SIG-M5 (cell line): ENCODE data around the gene SHISA2.

ENCODE experiments used
- DNase-seq: peaks from one replicate; lab custom pipeline; 2025; lab: John Stamatoyannopoulos, UW

Gene SHISA2

DNA sequence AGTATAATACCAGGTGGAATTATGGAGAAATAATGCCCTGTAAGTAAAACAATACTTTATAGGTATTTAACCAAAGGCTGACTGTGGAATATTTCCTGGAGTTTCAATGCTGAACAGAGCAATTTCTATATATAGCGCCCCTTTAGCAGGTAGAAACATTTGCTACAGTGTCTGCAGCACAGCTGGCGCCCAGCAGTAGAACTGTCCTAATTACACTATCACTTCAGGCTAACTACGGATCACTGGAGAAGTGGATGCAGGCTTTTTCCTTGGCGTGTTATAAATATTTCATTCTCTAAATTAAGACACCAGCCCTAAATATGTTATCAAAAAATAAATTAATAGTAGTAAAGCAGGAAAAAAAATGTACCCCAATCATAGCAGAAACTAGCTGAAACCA lies 3.1 kb downstream of the SHISA2 start:
- DNase-seq = no peak

DNA sequence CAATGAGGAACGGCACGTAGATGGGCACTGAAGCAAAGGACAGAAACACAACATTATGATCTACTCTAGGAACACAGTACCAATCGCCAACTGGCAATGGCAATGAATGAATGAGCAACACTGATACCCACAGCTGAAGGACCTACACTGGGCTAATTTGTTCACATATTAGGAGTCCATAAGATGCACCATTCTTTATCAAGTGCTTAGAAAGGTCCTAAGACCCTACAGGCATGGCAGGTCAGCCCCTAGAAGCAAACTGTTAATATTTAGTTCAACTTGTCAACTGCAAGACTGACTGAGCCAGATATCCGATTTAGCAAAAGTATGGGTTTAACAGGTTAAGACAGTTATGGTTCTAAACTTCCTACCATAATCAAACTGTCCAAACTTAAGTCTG lies 4.8 kb downstream of the SHISA2 start:
- DNase-seq = no peak

DNA sequence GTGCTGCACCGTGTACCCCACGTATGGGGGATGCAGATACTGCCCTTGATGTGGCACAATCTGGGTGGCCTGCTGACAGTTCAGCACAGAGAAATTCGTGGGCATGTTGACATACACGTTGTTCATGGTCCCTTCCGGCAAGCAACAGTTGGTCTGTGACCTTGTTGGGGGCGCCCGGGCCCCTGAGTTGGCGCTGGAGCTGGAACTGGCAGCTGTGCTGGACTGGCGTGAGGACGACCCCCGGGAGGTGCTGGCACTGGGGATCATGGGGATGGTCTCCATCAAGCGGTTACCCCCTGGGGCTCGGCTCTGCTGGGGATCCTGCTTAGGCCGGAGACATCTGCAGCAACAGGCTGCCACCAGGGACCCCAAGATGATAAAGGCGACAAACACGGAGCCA lies 5.2 kb downstream of the SHISA2 start:
- no peak for DNase-seq

DNA sequence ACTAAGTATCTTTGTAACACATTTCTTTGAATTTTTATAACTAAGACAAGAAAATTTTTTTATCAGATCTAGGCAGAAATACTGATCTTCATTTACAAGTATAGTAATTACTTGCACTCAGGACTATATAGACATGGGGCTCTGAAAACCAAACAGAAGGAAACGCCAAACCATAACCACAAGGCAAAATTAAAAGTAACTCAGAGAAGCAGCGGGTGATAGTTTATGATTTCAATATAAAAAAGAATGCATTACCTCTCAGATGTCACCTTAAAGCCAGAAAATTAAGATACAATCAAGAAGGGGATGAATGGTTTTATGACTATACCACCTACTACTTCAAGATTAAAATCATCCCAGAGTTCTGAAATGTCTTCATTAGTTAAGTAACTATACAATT lies 6.7 kb downstream of the SHISA2 start:
- DNase-seq = no peak

DNA sequence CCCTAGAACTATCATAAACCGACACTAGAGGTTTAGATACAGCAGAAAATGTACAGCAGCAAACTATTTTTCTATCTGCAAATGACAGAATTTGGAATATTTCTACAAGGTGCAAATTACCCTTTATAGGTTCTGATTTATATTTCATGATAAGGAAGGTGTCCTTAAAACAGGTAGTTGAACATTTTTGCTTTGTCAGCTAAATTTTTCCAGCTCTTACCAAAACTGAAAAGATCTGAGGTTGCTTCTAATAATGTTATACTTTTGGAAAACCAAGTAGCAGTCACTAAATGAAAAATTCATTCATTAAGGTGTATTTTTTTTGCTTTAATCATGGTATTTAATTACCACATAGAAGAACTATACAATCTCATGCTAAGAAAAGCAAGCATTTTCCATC lies 9.0 kb downstream of the SHISA2 start:
- no peak for DNase-seq

DNA sequence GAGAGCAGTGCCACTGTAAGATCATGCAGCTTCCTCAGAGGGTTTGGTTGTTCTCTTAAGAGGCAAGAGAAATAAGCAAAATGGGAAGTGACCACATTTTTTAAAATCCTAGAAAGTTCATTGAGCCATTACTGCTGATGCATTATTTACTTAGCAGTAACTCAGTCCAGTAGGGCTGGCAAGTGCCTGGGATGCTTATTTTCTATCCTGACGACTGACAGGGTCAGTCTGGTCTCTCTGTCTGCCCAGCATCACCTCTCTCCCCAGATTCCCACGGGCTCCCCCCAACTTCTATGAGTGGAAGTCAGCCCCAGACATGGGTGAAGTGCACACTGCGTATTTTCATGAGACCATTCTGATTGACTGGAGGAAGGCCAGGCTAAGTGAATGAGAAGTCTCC lies 10.4 kb downstream of the SHISA2 start:
- no peak for DNase-seq

DNA sequence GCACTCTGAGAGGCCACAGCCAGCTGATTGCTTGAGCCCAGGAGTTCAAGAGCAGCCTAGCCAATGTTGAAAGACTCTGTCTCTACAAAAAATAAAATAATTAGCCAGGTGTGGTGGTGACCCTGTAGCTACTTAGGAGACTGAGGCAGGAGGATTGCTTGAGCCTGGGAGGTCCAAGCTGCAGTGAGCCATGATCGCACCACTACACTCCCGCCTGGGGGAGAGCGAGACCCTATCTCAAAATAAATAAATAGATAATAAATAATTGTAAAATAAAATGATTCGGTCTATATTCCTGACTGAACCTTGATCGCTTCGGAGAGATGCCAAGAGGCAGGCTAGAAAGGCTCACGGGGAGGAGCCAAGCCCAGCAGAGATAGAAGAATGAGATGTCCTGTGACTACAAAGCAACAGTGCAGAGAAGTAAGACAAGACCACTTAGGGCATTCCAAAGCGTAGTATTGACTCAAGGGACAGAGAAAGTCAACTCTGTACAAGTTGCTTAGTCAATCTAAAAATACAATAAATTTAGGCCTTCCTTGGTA lies 12.8 kb downstream of the SHISA2 start:
- DNase-seq = no peak

DNA sequence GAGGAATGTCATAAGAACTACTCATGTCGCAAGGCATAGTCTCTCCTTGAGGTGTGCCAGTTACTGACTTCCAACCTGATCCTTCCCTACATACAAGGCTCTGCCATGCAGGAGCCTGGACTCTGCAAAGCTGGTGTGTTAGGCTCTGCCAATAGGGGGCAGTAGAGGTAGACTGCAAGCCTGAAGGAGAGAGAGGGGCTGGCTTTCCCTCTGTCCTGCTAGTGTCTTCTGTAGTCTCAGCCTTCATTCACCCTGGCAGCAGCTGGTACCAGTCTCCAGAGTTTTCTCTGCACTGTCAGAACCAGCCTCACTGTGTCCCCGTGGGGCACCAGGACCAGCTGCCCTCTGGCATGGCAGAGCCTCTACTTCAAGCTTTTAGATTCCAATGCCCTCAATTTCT lies 14.5 kb downstream of the SHISA2 start:
- DNase-seq = no peak

DNA sequence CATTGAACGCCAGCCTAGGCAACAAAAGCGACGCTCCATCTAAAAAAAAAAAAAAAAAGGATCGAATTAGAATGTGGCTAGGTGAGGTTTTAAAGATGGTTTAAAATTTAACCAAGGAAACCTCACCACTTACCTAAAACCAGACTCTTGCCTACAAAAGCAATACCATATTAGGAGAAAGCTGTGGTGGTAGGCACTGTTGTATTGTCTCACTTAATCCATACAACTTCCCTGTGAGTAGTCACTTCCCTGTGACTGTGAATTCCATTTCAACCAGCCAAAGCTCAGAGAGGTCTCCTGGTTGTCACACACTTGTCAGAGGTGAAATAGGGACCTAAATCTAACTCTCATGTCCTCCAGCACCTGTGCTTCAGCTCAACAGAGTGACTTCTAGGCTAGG lies 15.4 kb downstream of the SHISA2 start:
- no peak for DNase-seq

DNA sequence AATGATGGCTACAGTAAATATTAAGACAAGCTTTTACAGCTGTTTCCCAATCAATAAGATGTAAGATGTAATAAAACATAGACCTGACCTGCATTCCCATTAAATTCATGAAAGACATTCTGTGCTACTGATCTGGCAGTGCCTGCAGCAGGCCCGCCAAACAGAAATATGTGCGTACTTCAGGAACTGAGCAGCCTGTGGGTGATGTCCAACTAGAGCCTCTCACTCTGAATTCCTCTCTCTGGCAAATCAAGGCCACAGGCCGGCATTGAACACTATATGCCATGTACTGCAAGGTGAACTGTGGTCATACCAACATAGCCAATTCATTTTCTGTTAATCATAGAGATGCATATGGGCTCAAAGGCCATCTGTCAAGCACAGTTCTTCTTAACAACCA lies 17.8 kb downstream of the SHISA2 start:
- no peak for DNase-seq

DNA sequence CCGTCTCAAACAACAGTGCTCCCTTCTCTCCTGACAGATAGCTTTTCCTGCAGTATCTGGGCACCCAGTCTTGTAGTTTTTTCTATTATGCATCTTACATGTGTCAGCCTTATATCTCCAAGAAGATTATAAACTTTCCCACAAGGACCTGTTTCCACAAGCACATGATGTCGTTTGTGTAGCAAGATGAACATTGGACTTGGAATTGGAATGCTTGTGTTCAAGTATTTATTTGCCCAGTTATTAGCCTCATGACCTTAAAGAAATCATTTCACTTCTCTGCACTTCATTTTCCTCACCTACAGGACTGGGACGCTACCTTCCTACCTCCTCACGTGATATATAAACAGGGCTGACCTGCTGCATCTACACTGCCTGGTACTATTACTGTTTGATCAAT lies 21.5 kb downstream of the SHISA2 start:
- no peak for DNase-seq

DNA sequence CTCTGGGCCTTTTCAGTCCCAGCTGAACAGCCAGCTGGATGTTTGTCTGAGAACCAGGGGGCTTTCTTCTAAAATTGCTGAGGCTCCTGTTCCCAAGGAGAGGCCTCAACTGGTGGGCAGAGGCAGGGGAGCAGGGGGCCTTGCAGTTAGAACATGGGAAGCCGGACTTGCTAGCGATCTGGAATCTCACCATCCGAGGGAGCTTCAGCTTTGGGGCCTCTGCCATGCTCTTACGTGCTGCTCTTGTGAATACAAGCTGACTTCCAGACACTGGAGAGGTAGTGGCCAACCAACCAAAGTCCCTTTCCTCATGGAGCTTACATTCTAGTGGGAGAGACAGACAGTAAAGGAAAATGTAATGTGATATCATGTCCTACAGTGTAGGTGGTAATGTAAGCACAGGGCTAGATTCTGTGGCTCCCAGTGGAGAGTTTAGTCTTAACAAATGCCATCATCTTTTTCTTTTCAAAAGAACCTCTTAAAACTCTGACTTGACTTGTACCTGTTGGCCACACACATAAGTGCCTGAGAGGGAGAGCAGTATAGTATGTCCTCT lies 22.2 kb downstream of the SHISA2 start:
- DNase-seq = no peak

DNA sequence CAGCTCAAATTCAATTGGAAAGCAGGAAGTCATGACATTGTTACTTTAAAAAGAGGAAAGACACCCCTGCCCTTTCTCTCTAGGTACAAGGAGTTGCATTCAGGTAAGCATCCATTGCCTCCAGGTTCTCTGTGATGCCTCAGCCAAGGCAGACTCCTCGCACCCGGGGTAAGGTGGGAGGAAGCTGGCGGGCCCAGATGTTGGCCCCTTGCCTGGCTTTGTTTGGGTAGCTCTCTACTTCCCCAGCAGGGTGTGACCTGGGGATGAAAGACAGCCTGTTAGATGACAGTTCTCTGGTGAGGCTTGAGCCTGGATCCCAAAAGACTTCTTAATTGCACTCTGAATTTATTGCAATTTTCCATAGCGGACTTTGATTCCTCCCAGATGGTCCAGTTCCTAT lies 25.6 kb downstream of the SHISA2 start:
- DNase-seq = no peak

DNA sequence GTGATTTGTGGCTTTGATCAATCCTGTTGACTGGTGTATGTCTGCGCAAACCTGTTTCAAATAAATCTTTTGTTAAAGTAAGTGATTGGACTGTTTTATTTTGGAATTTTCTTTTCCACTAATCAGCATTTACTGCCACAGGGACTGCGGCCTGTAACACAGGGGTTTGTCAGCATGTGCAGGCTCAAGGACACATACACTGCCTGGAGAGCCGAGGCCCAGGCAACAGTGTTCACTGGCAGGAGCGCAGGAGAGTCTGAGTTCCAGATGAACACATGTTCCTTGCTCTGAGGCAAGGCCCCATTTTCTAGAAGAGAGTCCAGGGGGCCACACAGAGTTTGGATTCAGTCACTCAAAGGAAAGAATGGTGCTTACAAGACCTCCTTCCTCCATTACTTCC lies 26.0 kb downstream of the SHISA2 start:
- DNase-seq = no peak

DNA sequence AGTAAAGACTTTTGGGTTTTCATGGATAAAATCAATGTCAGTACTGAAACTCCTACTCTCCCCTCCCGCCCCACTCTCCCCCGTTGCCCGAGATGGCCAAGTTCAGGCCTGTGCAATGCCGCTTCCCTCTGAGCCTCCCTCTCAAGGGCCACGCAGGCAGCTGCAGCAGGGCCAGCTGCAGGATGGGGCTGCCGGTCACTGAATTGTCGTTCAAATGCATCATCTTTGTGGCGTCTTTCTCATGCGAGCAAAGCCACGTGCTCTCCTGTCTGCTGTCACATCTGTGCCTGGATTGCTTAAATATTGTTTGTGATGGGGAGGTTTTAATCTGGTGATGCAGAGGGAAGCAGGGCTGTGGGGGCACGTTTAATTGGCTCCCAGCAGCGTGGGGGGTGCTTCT lies 26.6 kb downstream of the SHISA2 start:
- DNase-seq = no peak

DNA sequence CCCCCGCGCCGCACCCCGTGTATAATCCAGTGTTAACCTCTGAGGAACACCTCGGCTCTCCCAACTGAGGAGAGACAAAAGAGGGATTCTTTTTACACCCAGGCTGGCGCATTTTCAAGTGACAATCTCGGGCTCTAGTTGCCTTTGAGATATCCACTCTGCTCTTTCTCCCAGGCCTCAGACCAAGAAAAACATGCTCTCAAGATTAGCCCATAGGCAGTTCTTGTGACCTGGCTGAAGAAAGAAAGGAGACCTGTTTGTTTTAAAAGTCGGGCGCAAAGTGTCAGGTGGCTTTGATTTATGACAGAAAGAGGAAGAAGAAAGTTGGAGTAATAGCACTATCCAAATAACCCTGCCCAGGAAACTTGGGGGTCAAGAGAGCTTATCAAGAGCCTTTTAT lies 27.3 kb downstream of the SHISA2 start:
- no peak for DNase-seq

DNA sequence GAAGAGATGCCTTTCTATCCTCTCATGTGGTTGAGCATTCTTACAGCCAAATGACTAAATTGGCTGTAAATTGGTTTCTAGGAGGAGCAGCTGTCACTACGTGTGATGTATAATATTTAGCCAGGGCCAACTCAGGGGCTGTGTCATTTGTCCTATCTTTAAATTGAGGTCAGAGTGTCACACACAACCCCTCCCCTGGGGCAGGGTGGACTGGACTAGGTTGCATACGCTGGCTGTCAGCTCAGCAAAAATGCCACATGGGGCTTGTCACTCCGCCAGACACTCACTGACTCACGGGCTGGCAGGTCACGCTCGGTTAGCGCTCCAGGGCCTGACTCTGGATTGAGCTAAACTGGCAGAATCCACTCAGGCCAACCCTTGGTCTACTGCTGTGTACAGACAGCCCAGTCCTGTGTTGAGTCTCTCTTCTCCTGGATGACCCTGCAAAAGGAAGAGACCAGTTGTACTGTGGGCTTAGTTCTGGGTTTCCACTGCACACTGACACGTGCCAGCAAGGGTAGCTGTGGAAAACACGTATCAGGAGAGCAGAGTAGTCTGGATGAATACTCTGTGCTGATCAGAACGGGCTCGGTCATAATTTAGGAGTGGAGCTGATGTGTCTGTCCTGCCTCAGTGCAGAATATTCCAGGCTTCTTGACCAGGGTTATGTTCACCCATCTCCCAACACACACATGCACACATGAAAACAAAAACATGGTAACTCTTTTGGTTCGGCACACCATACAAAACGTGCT lies 29.1 kb downstream of the SHISA2 start:
- DNase-seq = no peak

DNA sequence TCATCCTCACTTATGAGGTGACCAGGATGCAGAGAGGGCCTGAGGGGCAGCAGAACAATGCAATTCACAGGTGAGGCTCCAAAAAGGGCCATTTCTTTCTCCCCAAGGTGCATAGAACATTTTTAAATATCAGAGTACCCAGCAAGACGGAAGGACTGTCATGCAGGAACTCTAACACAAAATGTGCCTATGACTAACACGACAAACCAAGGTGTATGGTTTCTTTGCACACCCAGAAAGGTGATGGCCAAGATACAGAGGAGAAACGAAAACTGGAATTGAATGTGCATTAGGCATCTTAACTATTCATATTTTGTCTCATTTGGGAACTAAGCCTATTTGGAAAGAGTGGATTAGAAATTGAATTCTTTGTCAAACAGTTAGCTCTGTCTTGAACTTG lies 29.9 kb downstream of the SHISA2 start:
- no peak for DNase-seq

DNA sequence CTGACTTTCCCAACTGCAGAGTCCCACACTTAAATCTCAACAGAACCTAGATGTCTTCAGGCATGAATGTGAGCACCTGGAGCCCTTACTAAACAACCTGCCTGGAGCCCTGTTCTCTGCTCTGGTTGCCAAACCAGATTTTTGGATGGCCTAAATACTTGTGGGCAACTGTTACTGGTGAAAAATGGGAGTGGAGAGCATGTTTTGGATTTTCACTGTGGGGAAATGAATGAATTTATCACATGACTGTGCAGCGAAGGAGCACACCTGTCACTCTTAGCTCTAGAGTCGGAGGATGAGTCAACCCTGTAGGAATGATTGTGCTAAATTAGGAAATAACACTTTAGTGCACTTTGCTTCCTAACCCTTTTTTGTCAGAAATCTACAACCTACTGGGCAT lies 30.3 kb downstream of the SHISA2 start:
- no peak for DNase-seq

DNA sequence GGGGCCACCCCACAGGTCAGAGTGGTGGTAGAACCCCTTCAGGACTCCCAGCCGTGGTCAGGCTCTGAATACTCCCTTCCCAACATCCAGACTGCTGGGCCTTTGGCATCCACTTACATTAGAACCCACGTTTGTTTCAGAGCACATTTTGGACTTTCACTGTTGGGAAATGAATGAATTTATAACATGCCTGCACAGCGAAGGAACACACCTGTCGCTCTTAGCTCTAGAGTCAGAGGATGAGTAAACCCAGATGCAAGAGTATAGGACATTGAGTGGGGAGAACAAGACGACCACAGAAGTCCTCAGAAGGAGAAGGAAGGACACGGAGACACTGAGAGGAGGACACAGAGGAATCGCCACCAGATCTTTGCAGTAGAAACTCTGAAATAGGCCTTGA lies 30.9 kb downstream of the SHISA2 start:
- DNase-seq = no peak

DNA sequence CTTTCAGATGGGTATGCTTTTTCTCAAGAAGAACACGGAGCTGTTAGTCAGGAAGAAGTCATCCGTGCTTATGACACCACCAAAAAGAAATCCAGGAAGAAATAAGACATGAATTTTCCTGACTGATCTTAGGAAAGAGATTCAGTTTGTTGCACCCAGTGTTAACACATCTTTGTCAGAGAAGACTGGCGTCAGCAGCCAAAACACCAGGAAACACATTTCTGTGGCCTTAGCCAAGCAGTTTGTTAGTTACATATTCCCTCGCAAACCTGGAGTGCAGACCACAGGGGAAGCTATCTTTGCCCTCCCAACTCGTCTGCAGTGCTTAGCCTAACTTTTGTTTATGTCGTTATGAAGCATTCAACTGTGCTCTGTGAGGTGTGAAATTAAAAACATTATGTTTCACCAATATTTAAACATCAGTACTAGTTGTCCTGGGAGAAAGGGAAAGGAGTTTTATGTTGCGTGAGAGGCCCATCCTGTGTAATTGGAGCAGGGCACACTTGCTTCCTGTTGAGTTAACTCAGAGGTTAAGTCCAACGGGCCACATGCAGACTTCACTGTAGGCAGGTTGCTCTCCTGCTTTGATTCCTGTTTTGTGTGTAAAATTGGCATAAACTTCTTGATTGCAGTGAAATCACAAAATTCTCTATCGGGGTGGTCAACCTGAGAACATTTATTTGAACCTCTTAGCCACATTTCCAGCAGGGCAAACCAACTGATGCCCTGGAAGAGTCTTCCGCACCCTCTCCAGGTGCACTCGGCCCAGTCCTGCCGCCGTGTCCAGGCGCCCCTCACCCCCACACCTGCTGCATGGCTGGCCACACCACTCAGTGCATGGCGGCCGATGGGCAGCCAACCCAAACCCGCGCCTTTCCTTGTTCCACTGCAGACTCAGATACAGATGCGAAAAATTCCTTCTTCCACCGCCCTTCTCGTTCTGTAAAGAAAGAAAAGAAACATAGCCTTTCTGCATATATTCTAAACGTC lies 31.6 kb downstream of the SHISA2 start:
- no peak for DNase-seq

DNA sequence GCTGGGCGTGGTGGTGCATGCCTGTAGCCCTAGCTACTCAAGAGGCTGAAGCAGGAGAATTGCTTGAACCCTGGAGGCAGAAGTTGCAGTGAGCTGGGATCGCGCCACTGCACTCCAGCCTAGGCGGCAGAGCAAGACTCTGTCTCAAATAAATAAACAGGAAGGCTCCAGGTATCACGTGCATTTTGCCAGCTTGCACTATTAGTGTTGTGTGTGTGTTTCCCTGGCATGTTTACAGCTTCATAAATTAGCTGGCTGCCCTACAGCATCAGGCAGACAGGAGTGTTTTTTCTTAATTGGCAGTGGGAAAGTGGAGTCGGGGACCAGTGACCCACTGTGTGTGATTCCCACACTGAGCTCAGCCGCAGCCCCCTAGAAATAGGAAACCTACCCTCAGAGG lies 32.6 kb downstream of the SHISA2 start:
- DNase-seq = no peak
